Thyroid gland (tissue), 4 donors: Measurements from ENCODE around the gene ADCY5. TPM values are rescaled to one million over a fixed set of nuclear protein-coding genes. Genes with fewer than 3 reads are reported as not detected.

Experiments
- DNase-seq, 2 donors: peaks; one replicate each; pipeline ENCODE4 v3.0.0-alpha.2; 2019
- H3K27ac ChIP-seq, 3 donors: fragments of 200-600 bp; sonication (generic); 1 replicate in 2 of 3; 2 replicates in 1 of 3; pipeline ENCODE4 v1.5.1; 2016 to 2019; ENCODE audit warnings: mild to moderate bottlenecking in 1 of 3, moderate library complexity in 1 of 3
- H3K27me3 ChIP-seq: fragments of 200-600 bp; sonication (generic); one replicate; pipeline ENCODE4 v1.5.1; 2019
- H3K36me3 ChIP-seq, 2 donors: fragments of 200-600 bp; sonication (generic); one replicate each; pipeline ENCODE4 v1.5.1; 2016 to 2019
- H3K4me1 ChIP-seq, 2 donors: fragments of 200-600 bp; sonication (generic); one replicate each; pipeline ENCODE4 v1.5.1; 2017 to 2019
- H3K4me3 ChIP-seq, 3 donors: fragments of 200-600 bp; sonication (generic); replicated peaks in 1 of 3; 1 replicate in 2 of 3; 2 replicates in 1 of 3; pipeline ENCODE4 v1.5.1; 2016; ENCODE audit warnings: mild to moderate bottlenecking in 1 of 3
- H3K9me3 ChIP-seq: fragments of 200-600 bp; sonication (generic); one replicate; pipeline ENCODE4 v1.5.1; 2017
- POLR2A ChIP-seq, 2 donors: fragments of 450-650 bp; IDR thresholded peaks; one replicate each; pipeline ENCODE4 v1.6.1; 2017; ENCODE audit warnings: antibody characterized with exemption in 2 of 2, mild to moderate bottlenecking in 2 of 2, moderate library complexity in 1 of 2
- WGBS, 2 donors: methylation state at CpG; one replicate each; pipeline ENCODE4 v1.1.5; 2017; 5-methylcytosine and 5-hydroxymethylcytosine counted together
- intact Hi-C: fragments of 100-400 bp; cut with DNase I; formaldehyde crosslinking; loops from one replicate; pipeline ENCODE4 v1.15.1; 2023
- total RNA-seq, 4 donors: library from RNA; depleted of rRNA; stranded (reverse); fragments of >200 nt; gene quantifications; one replicate each; pipeline ENCODE4 v1.2.3, GENCODE V29; 2016
- TF ChIP-seq, protein P1 (sequence below), 6 experiments: fragments of 200-600 bp in 3 of 6; fragments of 450-650 bp in 3 of 6; sonication (generic) in 3 of 6; IDR thresholded peaks; one replicate each; pipeline ENCODE4 v1.5.1; 2016 to 2019; ENCODE audit warnings: antibody characterized with exemption in 6 of 6, mild to moderate bottlenecking in 2 of 6, inconsistent platforms in 1 of 6, moderate library complexity in 1 of 6

Gene ADCY5
- total RNA-seq, 4 donors from 2014 or later, result 0.78 to 2.7 (median 1.8) TPM

DNA sequence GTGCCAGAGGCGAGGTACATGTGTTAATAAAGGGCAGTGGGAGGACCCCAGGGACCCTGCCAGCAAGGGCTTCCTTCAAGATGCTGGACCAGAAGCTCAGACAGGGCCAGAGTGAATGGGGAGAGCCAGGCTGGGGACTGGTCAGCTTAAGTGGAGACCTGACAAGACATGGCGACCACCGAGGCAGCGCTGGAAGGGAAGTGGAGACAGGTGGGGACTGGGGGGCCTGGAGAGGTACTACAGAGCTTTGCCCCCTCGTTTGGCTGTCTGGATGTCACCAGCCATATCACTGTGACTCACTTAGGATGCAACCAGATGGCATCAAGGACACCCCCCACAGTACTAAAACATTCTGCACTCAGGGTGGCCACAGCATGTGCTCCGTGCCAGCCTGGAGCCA, 97.9 kb downstream of the ADCY5 start:
- Histone ChIP-seq H3K27ac (no peak overlapping the region), H3K36me3 (no peaks in the 10 kb centered on the region), H3K4me3 (no peak overlapping the region), H3K4me1 (no peaks in the 10 kb centered on the region), H3K27me3 (no peaks in the 10 kb centered on the region), H3K9me3 (no peaks in the 10 kb centered on the region)
- TF ChIP-seq, protein P1, sequence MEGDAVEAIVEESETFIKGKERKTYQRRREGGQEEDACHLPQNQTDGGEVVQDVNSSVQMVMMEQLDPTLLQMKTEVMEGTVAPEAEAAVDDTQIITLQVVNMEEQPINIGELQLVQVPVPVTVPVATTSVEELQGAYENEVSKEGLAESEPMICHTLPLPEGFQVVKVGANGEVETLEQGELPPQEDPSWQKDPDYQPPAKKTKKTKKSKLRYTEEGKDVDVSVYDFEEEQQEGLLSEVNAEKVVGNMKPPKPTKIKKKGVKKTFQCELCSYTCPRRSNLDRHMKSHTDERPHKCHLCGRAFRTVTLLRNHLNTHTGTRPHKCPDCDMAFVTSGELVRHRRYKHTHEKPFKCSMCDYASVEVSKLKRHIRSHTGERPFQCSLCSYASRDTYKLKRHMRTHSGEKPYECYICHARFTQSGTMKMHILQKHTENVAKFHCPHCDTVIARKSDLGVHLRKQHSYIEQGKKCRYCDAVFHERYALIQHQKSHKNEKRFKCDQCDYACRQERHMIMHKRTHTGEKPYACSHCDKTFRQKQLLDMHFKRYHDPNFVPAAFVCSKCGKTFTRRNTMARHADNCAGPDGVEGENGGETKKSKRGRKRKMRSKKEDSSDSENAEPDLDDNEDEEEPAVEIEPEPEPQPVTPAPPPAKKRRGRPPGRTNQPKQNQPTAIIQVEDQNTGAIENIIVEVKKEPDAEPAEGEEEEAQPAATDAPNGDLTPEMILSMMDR (IDR thresholded peaks at IDR 0.05), result no peak
- no peak for TF ChIP-seq POLR2A (IDR thresholded peaks at IDR 0.05)
- DNase-seq, result no peak
- WGBS, 2 donors, result 84 to 90% methylated on average over 5 to 6 of the region's 6 CpGs
- intact Hi-C loops, result no loop called here

DNA sequence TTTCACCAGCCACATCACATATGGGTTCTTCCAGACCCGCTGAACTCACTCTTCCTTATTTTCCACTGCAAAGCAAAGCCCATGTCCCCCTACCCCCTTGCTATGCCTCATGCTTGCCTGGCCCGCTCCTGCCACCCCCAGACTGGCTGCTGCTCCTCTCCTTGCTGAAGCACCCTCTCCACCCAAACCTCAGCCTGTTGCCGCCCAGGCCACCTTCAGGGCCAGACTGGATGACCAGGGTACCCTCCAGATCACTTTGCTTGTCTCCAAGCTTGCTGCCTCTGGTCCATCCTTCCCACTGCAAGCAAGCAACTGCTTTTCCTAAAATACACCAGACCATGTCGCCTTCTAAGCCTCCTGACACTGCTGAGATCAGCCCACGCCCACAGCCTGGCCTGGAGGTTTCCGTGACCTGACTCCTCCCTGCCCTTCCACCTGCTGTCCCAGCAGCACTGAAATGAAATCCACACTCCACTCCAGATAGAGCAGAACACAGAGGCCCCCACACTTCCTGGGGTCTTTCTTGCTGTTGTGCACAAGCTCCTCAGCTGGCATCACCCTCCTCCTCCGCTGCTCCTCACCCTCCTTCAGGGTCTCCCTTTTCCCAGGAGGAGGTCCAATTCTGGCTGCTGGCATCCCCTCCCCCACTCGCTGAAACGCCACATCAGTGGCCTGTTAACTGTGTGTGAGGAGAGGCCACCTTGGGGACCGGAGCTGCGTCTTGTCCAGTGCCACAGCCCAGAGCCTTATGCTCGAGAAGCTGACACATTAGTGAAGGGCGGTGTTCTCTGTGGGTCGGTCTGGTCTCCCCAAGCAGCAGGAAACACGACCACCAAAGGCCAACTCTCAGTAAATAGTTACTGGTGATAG, 99.1 kb downstream of the ADCY5 start:
- DNase-seq, result no peak
- no peak overlapping the region for H3K27ac ChIP-seq
- H3K36me3 ChIP-seq, result no peaks in the 10 kb centered on the region
- 77 to 87% methylated on average over 15 of the region's 15 CpGs for WGBS, 2 donors
- no peaks in the 10 kb centered on the region for H3K4me1 ChIP-seq
- H3K27me3 ChIP-seq, result no peaks in the 10 kb centered on the region
- H3K4me3 ChIP-seq, result no peak overlapping the region
- TF ChIP-seq, protein P1 (IDR thresholded peaks at IDR 0.05), result no peak
- no peak for TF ChIP-seq POLR2A (IDR thresholded peaks at IDR 0.05)
- H3K9me3 ChIP-seq, result no peaks in the 10 kb centered on the region
- intact Hi-C loops, result no loop called here

DNA sequence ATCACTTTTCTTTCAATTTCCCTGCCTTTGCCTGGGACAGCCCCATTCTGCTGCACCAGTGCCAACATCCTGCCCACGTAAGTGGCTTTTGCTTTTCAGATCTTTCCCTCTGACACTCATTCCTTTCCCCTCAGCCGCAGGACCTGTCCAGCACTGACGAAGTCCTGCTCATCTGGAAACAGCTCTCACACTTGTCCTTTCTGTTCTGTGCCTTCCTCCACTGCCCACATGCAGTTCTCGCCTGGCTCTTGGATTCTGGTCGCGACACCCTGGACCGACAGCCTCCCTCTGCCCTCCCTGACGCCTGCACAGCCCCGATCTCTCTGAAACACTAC, 99.7 kb downstream of the ADCY5 start:
- no peaks in the 10 kb centered on the region for H3K36me3 ChIP-seq
- no peaks in the 10 kb centered on the region for H3K4me1 ChIP-seq
- TF ChIP-seq, protein P1 (IDR thresholded peaks at IDR 0.05), result no peak
- no peak for DNase-seq
- intact Hi-C loops, result no loop called here
- H3K27ac ChIP-seq, result no peak overlapping the region
- H3K27me3 ChIP-seq, result no peaks in the 10 kb centered on the region
- no peaks in the 10 kb centered on the region for H3K9me3 ChIP-seq
- no peak overlapping the region for H3K4me3 ChIP-seq
- 69 to 78% methylated on average over 9 of the region's 9 CpGs for WGBS, 2 donors

DNA sequence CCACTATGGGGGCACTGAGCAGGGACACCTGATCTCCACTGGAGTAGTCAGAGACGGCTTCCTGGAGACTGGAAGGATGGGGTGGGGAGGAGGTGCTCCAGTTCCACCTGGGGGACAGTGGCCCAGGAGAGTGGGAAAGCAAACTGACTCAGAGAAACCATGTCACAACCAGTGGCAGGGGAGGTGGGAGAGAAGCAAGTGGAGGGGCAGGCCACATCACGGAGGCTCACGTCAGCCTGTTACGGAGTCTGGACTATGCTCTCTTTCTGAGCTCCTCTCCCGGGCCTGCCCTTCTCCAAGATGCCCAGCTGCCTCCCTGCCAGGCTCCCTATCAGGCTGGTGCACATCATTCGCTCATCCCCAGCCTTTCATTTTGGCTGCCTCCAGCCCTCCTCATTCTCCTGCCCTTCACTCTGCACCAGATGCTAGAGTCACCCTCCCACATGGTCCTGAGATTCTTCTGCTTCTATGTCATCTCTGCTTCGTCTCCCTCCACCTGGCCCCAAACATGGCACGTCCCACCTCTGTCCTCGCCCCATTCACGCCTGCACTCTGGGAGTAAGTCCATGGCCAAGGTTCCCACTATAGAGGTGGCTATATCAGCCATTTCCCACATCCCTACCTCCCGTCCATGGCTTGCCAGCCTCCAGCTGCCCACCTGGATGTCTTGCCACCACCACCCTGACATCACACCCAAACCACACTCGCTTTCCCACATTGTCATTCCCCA, 100.3 kb downstream of the ADCY5 start:
- intact Hi-C loops, result no loop called here

More for the DNA sequence above, 100.3 kb downstream of the ADCY5 start:
- Histone ChIP-seq H3K36me3 (no peaks in the 10 kb centered on the region), H3K4me3 (no peak overlapping the region), H3K4me1 (no peaks in the 10 kb centered on the region), H3K27ac (no peak overlapping the region), H3K27me3 (no peaks in the 10 kb centered on the region), H3K9me3 (no peaks in the 10 kb centered on the region)
- DNase-seq, result no peak
- TF ChIP-seq, protein P1 (IDR thresholded peaks at IDR 0.05), result no peak
- 79 to 85% methylated on average over 12 of the region's 12 CpGs for WGBS, 2 donors
